Raji (cell line): ENCODE measurements around the gene UBL4B.

ENCODE experiments used
- POLR2A ChIP-seq: IDR thresholded peaks from 2 replicates; pipeline ENCODE4 v1.6.1; 2011; ENCODE audit warnings: low read depth, low read length, control low read depth; ENCODE audit not compliant: insufficient read depth

Gene UBL4B

GRCh38 chr1:110112143-110112542, at the start of gene UBL4B:
Gene UBL4B (plus strand): TSS chr1:110112443. CDS start chr1:110112535, 92 bp downstream.
- no peak for TF ChIP-seq POLR2A

GRCh38 chr1:110062612-110063011, 49.6 kb upstream of the UBL4B start:
- no peak for TF ChIP-seq POLR2A

- no peak for TF ChIP-seq POLR2A
Measured at GRCh38 chr1:110063781-110064180, 48.5 kb upstream of the UBL4B start.

- TF ChIP-seq POLR2A, result no peak
Measured at GRCh38 chr1:110064576-110065337, 47.5 kb upstream of the UBL4B start.

GRCh38 chr1:110065841-110066240, 46.4 kb upstream of the UBL4B start:
- TF ChIP-seq POLR2A, result no peak

GRCh38 chr1:110067479-110067892, 44.8 kb upstream of the UBL4B start:
- TF ChIP-seq POLR2A, result no peak

- no peak for TF ChIP-seq POLR2A
Measured at GRCh38 chr1:110067893-110068645, 44.2 kb upstream of the UBL4B start.

- no peak for TF ChIP-seq POLR2A
Measured at GRCh38 chr1:110068646-110069403, 43.4 kb upstream of the UBL4B start.

GRCh38 chr1:110069404-110070281, 42.6 kb upstream of the UBL4B start:
- TF ChIP-seq POLR2A, result no peak

GRCh38 chr1:110070282-110070669, 42.0 kb upstream of the UBL4B start:
- TF ChIP-seq POLR2A, result no peak

GRCh38 chr1:110070671-110071242, 41.5 kb upstream of the UBL4B start, which contains the start of gene ALX3:
Gene ALX3 (minus strand): TSS chr1:110070672. CDS start chr1:110070612, 60 bp downstream.
- no peak for TF ChIP-seq POLR2A

GRCh38 chr1:110074166-110074565, 38.1 kb upstream of the UBL4B start:
- TF ChIP-seq POLR2A, result no peak

GRCh38 chr1:110076789-110077500, 35.3 kb upstream of the UBL4B start:
- no peak for TF ChIP-seq POLR2A
